ENCODE data around the gene WHRN. TPM values are rescaled to one million over a fixed set of nuclear protein-coding genes. Genes with fewer than 3 reads are reported as not detected.

The WHRN gene
- total RNA-seq, 1 donor from 2014 or later: 2.9 TPM

DNA sequence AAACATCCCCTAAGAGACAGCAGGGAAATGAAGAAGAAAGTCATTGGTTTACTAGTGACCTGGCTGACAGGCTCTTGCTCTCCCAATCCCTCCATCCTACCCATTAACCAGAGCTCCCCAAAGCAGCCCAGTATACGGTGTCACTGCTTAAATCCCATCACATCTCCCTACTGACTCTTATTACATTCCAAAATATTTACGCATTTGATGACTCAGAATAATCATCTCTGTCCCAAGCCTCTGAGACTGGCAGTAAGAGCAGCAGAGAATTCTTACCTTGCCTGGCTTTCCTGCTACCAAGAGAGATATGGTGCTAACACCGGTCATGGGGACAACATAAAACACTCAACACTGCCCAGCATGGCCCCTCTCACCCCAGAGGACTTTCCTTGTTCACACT lies 20.2 kb upstream of the WHRN start:
- Mint-ChIP-seq H3K27me3 (ENCODE audit: low read depth) (peaks cover 32% of the 10 kb centered on the region), H3K4me1 (ENCODE audit: low read depth) (no peaks in the 10 kb centered on the region), H3K27ac (no peak overlapping the region), H3K9me3 (no peaks in the 10 kb centered on the region), H3K4me3 (ENCODE audit: low read depth) (no peak overlapping the region), H3K36me3 (ENCODE audit: low read depth) (no peaks in the 10 kb centered on the region)
- intact Hi-C loops (cut with micrococcal nuclease): no loop called here
- DNase-seq (ENCODE audit: low spot score): no peak

DNA sequence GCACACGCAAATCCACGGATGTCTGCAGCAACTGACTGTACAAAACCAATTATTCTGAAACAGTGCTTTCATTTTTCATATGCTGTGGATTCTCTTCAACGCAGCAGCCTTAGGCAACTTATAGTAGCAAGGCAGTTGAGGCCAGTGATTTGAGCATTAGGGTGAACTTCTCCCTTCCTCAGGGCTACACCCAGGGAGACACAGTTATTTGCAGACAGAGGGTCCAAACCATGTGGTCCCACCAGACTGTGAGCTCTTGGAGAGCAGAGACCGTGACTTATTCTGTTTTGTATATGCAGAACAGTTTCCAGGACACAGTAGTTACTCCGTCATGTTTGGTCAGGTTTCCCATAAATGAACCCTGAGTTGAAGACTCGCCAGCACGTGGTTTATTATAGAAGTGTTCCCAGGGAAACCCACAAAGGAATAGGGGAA lies 19.0 kb upstream of the WHRN start:
- H3K27ac Mint-ChIP-seq: no peak overlapping the region
- intact Hi-C loops (cut with micrococcal nuclease): no loop called here
- H3K27me3 Mint-ChIP-seq (ENCODE audit: low read depth): peaks cover 33% of the 10 kb centered on the region
- no peaks in the 10 kb centered on the region for H3K4me1 Mint-ChIP-seq (ENCODE audit: low read depth)
- no peaks in the 10 kb centered on the region for H3K36me3 Mint-ChIP-seq (ENCODE audit: low read depth)
- no peak for DNase-seq (ENCODE audit: low spot score)
- no peak overlapping the region for H3K4me3 Mint-ChIP-seq (ENCODE audit: low read depth)
- H3K9me3 Mint-ChIP-seq: no peaks in the 10 kb centered on the region

DNA sequence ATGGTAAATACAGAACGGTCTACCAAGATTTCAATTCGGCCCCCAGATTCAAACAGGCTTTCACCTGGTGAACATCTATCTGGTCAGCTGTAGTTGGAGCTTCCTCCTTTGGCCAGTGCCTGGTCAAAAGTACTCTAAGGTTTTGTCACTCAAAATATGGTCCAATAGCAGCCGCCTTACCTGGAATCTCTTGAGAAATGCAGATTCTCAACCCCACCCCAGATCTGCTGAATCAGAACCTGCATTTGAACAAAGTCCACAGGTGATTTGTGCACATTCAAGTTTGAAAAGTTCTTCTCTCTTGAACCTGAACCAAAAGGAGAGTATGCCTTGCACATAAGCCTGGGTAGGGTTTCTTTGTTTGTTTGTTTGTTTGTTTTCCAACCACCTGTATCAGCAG lies 17.6 kb upstream of the WHRN start:
- Mint-ChIP-seq H3K27me3 (ENCODE audit: low read depth) (peaks cover 33% of the 10 kb centered on the region), H3K4me1 (ENCODE audit: low read depth) (peaks cover 4% of the 10 kb centered on the region), H3K27ac (no peak overlapping the region), H3K9me3 (no peaks in the 10 kb centered on the region), H3K4me3 (ENCODE audit: low read depth) (no peak overlapping the region), H3K36me3 (ENCODE audit: low read depth) (no peaks in the 10 kb centered on the region)
- DNase-seq (ENCODE audit: low spot score): no peak
- intact Hi-C loops (cut with micrococcal nuclease): no loop called here

DNA sequence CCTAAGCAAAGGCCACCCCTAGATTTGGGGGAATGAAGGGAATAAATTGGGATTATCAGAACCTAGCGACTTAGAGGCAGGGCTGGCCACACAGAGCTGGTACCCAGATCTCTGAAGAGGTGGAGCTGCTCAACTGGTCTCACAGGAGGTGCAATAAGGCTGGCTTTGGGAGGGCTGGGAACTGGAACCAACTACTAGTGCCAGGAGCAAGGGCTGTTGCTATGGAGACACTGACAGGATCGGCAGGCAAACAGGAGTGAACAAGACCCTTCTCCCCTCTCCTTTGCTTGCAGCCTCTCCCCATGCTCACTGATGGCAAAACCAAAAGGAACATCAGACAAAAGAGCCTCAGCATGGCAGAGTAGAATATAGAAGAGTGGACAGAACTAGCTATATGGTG lies 17.0 kb upstream of the WHRN start:
- intact Hi-C loops (cut with micrococcal nuclease): no loop called here
- H3K9me3 Mint-ChIP-seq: no peaks in the 10 kb centered on the region
- H3K27ac Mint-ChIP-seq: no peak overlapping the region
- H3K4me3 Mint-ChIP-seq (ENCODE audit: low read depth): no peak overlapping the region
- peaks cover 31% of the 10 kb centered on the region for H3K27me3 Mint-ChIP-seq (ENCODE audit: low read depth)
- H3K36me3 Mint-ChIP-seq (ENCODE audit: low read depth): no peaks in the 10 kb centered on the region
- no peak for DNase-seq (ENCODE audit: low spot score)
- peaks cover 4% of the 10 kb centered on the region for H3K4me1 Mint-ChIP-seq (ENCODE audit: low read depth)

DNA sequence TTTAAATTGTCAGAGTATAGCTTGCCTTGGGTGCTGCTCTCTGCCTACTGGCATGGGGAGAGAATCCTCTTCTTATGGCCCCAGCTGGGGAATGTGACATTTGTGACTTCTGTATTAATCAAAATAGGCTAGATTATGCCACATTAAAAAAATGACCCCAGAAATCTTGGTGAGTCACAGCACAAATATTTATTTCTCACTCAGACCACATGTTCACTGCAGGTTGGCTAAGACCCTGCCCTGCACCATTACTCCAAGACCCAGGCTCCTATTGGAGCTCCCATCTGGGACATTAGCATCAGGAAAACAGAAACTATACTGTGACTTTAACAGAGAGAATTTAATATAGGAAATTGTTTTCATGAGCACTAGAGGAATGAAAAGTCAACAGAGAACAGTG lies 16.6 kb upstream of the WHRN start:
- Mint-ChIP-seq H3K9me3 (no peaks in the 10 kb centered on the region), H3K27me3 (ENCODE audit: low read depth) (peaks cover 33% of the 10 kb centered on the region), H3K4me3 (ENCODE audit: low read depth) (no peak overlapping the region), H3K27ac (no peak overlapping the region), H3K4me1 (ENCODE audit: low read depth) (peaks cover 6% of the 10 kb centered on the region), H3K36me3 (ENCODE audit: low read depth) (no peaks in the 10 kb centered on the region)
- intact Hi-C loops (cut with micrococcal nuclease): no loop called here
- DNase-seq (ENCODE audit: low spot score): no peak

DNA sequence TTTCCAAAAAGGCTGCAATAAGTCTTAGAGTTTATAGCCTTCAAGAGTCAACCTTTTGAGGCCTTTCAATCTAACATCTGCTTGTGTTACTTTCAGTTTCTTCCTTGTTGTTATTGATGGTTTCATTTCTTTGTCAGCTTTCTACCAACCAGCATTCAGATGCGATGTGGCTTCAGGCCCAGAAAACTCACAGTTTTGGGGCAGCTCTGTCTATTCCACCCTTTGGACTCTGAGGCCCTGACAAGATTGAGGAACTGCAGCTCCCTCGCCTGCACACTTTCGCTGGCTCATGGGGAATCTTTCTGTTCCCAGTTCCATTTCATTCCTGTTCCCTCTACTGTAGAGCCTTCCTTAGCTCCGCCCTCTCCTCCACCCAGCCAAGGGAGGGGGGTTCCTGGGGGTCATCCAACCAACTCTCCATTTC lies 13.3 kb upstream of the WHRN start:
- DNase-seq (ENCODE audit: low spot score): no peak
- no peaks in the 10 kb centered on the region for H3K36me3 Mint-ChIP-seq (ENCODE audit: low read depth)
- H3K9me3 Mint-ChIP-seq: no peaks in the 10 kb centered on the region
- H3K27ac Mint-ChIP-seq: no peak overlapping the region
- intact Hi-C loops (cut with micrococcal nuclease): no loop called here
- H3K4me3 Mint-ChIP-seq (ENCODE audit: low read depth): no peak overlapping the region
- peaks cover 9% of the 10 kb centered on the region for H3K4me1 Mint-ChIP-seq (ENCODE audit: low read depth)
- peaks cover 34% of the 10 kb centered on the region for H3K27me3 Mint-ChIP-seq (ENCODE audit: low read depth)

DNA sequence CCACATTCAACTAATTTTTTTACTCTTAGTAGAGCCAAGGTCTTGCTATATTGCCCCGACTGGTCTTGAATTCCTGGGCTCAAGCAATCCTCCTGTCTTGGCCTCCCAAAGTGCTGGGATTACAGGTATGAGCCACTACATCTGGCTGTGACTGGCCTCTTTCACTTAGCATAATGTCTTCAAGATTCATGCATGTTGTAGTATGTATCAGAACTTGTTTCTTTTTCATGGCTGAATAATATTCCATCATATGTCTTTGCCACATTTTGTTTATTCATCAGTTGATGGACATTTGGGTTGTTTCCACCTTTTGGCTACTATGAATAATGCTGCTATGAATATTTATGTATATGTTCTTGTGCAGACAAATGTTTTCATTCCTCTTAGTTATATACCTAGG lies 12.8 kb upstream of the WHRN start:
- H3K4me1 Mint-ChIP-seq (ENCODE audit: low read depth): peaks cover 13% of the 10 kb centered on the region
- H3K9me3 Mint-ChIP-seq: no peaks in the 10 kb centered on the region
- H3K36me3 Mint-ChIP-seq (ENCODE audit: low read depth): no peaks in the 10 kb centered on the region
- DNase-seq (ENCODE audit: low spot score): no peak
- intact Hi-C loops (cut with micrococcal nuclease): no loop called here
- H3K27ac Mint-ChIP-seq: no peak overlapping the region
- H3K4me3 Mint-ChIP-seq (ENCODE audit: low read depth): no peak overlapping the region
- peaks cover 30% of the 10 kb centered on the region for H3K27me3 Mint-ChIP-seq (ENCODE audit: low read depth)

DNA sequence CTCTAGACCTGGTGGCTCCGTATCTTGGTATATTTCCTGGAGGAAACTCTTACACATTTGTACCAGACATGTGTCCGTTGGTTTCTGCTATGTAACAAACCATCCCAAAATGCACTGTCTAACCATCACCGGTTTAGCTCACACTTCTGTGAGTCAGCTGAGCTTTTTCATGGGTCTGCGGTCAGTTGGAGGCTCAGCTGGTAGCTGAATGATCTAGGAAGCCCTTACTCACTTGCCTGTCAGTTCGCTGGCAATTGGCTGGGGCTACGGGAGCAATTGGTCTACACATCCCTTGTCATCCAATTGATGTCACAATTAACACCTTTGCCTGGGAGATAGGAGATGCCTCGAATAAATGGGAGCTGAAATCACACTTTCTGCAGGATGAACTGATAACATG lies 11.6 kb upstream of the WHRN start:
- intact Hi-C loops (cut with micrococcal nuclease): no loop called here
- no peak overlapping the region for H3K4me3 Mint-ChIP-seq (ENCODE audit: low read depth)
- H3K9me3 Mint-ChIP-seq: no peaks in the 10 kb centered on the region
- H3K27me3 Mint-ChIP-seq (ENCODE audit: low read depth): peaks cover 25% of the 10 kb centered on the region
- DNase-seq (ENCODE audit: low spot score): no peak
- no peak overlapping the region for H3K27ac Mint-ChIP-seq
- H3K36me3 Mint-ChIP-seq (ENCODE audit: low read depth): no peaks in the 10 kb centered on the region
- peaks cover 17% of the 10 kb centered on the region for H3K4me1 Mint-ChIP-seq (ENCODE audit: low read depth)

DNA sequence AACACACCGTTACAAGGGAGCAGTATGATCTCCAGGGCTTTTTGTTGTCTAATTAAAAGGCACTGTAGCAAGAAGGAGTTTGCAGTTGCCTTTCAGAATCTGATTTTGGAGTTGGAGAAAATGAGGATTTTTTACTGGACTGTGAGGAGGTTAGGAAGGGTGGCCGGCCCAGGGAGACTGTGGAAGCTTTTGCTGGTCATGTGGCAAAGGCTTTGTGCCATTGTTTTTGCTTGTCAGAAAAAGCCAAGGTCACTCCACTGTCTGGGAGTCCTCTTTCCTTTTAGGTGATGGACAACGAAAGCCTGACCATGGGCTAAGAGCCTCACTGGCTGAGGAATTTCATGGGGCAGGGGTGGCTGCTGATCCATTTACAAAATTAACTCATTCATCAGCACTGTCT lies 10.3 kb upstream of the WHRN start:
- DNase-seq (ENCODE audit: low spot score): no peak
- no peak overlapping the region for H3K27ac Mint-ChIP-seq
- H3K4me1 Mint-ChIP-seq (ENCODE audit: low read depth): peaks cover 17% of the 10 kb centered on the region
- intact Hi-C loops (cut with micrococcal nuclease): no loop called here
- no peak overlapping the region for H3K4me3 Mint-ChIP-seq (ENCODE audit: low read depth)
- peaks cover 22% of the 10 kb centered on the region for H3K27me3 Mint-ChIP-seq (ENCODE audit: low read depth)
- H3K36me3 Mint-ChIP-seq (ENCODE audit: low read depth): no peaks in the 10 kb centered on the region
- no peaks in the 10 kb centered on the region for H3K9me3 Mint-ChIP-seq

DNA sequence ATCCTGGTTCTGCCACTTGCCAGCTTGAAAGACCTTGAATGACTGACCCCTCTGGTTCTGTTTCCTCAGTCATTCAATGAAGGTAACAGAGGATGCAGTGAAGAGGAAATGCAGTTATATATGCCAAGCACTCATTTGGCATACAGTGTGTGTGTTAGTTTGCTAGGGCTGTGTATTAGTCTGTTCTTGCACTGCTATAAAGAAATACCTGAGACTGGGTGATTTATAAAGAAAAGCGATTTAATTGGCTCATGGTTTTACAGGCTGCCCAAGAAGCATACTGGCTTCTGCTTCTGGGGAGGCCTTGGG lies 8.6 kb upstream of the WHRN start:
- Mint-ChIP-seq H3K27me3 (ENCODE audit: low read depth) (peaks cover 33% of the 10 kb centered on the region), H3K36me3 (ENCODE audit: low read depth) (no peaks in the 10 kb centered on the region), H3K4me1 (ENCODE audit: low read depth) (peaks cover 17% of the 10 kb centered on the region), H3K9me3 (no peaks in the 10 kb centered on the region), H3K27ac (no peak overlapping the region), H3K4me3 (ENCODE audit: low read depth) (no peak overlapping the region)
- intact Hi-C loops (cut with micrococcal nuclease): no loop called here
- DNase-seq (ENCODE audit: low spot score): no peak

DNA sequence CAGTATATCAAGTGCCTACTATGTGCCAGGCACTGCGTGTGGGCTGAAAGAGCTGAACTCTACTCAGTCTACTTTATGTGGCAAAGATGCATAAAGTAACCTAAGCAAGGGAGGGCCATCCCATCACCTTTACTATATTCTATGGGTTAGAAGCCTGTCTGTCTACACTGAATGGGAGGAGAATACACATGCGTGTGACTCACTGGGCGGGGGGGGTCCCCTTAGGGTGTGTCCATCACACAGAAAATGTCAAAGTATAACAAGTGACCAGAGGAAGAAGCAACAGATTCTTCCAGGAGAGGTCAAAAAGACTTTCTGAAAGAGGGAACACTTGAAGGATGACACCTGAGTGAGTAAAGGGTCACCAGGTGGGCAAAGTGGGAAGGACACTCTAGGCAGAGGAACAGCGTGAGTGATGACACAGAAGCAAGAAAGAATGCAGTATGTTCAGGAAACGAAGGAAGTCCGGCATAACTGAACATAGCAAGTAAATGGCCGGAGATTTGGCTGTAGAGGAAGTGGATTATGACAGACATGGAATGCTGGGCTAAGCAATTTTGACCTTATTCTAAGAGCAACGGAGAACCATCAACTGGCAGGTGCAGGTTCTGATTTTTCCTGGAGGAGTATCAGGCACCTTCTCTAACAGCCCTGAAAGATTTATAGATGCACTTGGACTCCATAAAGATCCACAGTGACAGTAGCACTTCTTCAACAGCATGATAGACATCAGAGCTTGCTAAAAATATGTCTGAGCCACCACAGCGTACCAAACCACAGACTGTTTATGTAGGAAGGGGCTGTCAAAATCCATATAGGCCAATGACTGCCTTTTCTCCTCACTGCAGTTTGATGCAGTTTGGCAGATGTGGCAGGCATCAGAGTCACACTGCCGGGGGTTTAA lies 8.0 kb upstream of the WHRN start:
- Mint-ChIP-seq H3K36me3 (ENCODE audit: low read depth) (no peaks in the 10 kb centered on the region), H3K27ac (no peak overlapping the region), H3K27me3 (ENCODE audit: low read depth) (peaks cover 39% of the 10 kb centered on the region), H3K9me3 (no peaks in the 10 kb centered on the region), H3K4me1 (ENCODE audit: low read depth) (peaks cover 13% of the 10 kb centered on the region), H3K4me3 (ENCODE audit: low read depth) (no peak overlapping the region)
- no peak for DNase-seq (ENCODE audit: low spot score)
- intact Hi-C loops (cut with micrococcal nuclease): no loop called here

DNA sequence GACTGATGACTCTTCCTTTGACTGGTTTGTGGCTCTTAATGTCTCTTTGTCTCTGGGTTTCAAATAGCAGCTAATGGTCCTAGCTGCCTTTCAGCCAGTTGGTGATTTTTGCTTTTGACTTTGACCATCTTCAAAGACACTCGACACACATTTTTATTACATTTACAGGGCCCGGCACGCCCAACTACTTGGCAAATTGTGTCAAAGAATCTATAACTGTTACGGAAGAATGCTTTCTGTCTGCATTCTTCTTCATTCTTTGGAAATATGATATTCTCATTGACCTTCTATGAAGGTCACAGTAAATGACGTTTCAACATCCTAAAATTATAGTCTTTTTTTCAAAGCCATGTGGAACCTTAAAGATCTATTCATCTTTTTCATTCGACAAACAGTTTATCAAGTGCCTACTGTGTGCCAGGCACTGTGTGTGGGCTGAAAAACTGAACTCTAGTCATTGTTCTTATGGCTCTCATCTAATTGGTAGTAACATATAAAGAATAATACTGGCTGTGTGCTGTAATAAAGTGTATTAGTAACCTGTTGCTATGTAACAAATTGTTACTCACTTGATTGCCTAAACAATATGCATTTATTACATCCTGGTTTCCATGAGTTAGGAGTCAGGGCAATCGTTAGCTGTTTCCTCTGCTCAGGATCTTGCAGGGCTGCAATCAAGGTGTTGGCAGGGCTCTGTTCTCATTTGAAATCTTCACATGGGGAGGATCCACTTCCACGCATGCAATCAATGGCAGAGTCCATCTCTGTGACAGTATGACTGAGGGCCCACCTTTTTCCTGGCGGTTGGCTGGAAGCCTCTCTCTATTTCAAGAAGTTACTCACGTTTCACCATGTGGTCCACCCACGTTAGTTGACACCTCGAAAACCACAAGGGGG lies 7.0 kb upstream of the WHRN start:
- no peak overlapping the region for H3K4me3 Mint-ChIP-seq (ENCODE audit: low read depth)
- H3K27ac Mint-ChIP-seq: no peak overlapping the region
- H3K27me3 Mint-ChIP-seq (ENCODE audit: low read depth): peaks cover 49% of the 10 kb centered on the region
- no peak for DNase-seq (ENCODE audit: low spot score)
- no peaks in the 10 kb centered on the region for H3K36me3 Mint-ChIP-seq (ENCODE audit: low read depth)
- H3K9me3 Mint-ChIP-seq: no peaks in the 10 kb centered on the region
- intact Hi-C loops (cut with micrococcal nuclease): no loop called here
- H3K4me1 Mint-ChIP-seq (ENCODE audit: low read depth): peaks cover 18% of the 10 kb centered on the region

DNA sequence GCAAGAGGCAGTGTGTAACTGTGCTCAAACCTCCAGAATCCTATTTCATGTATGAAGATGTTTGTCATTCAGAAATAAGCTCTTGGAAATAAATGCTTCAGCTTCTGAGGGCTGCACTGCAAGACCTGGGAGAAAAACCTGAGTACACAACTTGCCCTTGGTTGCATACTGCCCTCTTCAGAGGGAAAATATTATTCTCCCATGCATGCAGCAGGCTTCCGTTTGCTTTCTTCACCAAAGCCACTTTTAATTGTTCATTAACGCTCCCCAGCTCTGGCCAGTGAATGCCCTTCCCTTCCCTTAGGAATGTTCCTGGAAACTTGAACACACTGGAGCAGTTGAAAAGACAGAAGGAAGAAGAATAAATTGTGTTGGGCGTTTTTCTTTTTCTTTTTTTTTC lies 2.5 kb upstream of the WHRN start:
- intact Hi-C loops (cut with micrococcal nuclease): loop anchor here (1.0 to 10.0 kb wide), 6 partner anchors 20 to 170 kb away; partner anchors contain the start of gene ATP6V1G1
- no peak for DNase-seq (ENCODE audit: low spot score)
- Mint-ChIP-seq H3K27ac (no peak overlapping the region), H3K9me3 (no peaks in the 10 kb centered on the region), H3K4me1 (ENCODE audit: low read depth) (peaks cover 6% of the 10 kb centered on the region), H3K4me3 (ENCODE audit: low read depth) (no peak overlapping the region), H3K36me3 (ENCODE audit: low read depth) (no peaks in the 10 kb centered on the region), H3K27me3 (ENCODE audit: low read depth) (peaks cover 55% of the 10 kb centered on the region)

Measured in activated T-helper 2 cell treated with anti-CD3 and anti-CD28 coated beads, Interferon-gamma antibody, Interleukin-2, Interleukin-4, amounts not matched to agents 10 μg/mL and 5 μg/mL and 100 μg/mL, durations not matched to agents 14 hours and 24 hours and 36 hours (primary cell).